ENCODE measurements around the gene SRGAP3.

- TF ChIP-seq EZH2phosphoT487 (IDR thresholded peaks at IDR 0.05; ENCODE audit: insufficient read depth, low read depth) (no peak), EZH2 (IDR thresholded peaks at IDR 0.05; ENCODE audit: insufficient read depth, poor library complexity, severe bottlenecking) (no peak)
Observed at GRCh38 chr3:8979262-8979661, 270.2 kb downstream of the SRGAP3 start.
